GM19324 (cell line): ENCODE results near the gene CCDC187.

Experiments used
- ATAC-seq: cut with Tn5 transposase; IDR thresholded peaks from one replicate; pipeline ENCODE4 v1.9.1; 2021; ENCODE audit warnings: mild to moderate bottlenecking, moderate library complexity; ENCODE audit not compliant: unreplicated experiment, low FRiP score

The CCDC187 gene

DNA sequence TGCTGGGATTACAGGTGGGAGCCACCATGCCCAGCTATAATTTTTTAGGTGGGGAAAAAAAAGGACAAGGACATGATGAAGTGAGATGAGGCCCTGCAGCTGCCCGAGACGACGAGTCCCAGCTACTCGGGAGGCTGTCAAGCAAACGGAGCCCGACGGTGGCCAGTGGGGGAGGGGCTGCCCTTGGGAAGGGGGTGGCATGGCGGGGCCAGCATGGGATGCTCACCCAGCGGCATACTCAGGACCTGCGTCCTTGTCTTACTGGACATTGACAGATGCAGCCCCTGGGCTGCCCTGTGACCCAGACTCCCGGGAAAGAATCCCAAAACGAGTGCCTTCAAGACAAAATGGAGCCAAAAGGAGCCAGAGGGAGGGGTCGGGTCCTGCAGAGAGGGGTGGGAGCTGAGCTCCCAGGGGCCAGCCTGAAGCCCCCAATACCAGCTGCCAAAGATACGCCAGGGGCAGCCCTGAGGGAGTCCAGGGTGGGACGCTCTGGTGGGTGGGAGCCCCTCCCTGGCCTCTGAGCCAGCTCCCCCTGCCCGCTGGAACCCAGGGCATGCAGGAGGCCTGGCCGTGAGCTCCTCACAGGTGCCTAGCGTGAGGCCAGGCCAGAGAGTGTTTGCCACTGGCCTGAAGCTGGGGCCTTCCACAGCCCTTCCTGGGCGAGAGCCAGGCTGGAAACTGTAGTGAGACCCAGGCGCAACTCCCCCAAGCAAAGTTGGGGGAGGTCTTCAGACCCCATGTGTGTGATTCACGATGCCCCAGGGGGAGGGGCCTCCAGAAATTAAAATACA lies 15.7 kb downstream of the CCDC187 start:
- ATAC-seq = no peak

DNA sequence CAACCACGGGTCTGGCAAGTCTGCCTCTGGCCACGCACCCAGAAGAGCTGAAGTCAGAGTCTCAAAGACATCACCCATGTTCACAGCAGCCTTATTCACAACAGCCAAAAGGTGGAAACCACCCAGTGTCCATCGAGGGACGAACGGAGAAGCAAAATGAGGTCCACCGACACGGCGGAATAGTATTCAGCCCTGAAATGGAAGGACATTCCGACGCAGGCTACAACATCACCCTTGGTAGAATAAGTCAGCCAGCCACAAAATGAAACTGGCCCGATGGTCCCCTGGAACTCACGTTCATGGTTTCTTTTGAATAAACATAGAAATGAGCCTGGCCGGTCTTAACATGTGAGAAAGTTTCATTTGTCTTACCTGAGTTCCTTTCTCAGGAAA lies 16.9 kb downstream of the CCDC187 start:
- no peak for ATAC-seq

DNA sequence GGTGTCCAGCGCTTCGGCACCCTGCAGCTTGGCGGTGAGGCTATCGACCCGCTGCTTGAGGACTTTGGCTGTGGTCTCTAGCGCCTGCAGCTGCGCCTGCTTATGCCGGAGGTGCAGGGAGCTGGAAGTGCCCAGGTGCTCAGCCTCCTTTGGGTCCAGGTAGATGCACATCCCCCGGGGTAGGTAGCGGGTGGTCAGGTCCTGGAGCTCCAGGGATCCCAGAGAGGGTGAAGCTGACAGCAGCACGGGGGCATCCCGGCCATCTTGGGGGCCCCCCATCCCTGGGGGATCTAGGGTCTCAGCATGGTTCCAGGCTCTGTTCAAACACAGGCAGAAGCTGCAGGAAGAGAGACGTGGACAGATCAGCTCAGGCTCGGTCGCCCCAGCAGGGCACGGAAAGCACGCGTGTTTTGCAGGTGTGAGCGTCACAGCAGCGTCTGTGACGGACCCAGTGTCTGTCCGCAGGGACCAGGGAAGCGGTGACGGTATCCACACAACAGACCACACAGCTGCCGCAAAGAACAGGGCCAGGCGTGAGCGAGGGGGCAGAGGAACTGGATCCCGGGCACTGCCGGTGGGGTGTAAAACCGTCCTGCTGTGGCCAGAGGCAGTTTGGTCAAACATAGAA lies 17.4 kb downstream of the CCDC187 start:
- no peak for ATAC-seq

DNA sequence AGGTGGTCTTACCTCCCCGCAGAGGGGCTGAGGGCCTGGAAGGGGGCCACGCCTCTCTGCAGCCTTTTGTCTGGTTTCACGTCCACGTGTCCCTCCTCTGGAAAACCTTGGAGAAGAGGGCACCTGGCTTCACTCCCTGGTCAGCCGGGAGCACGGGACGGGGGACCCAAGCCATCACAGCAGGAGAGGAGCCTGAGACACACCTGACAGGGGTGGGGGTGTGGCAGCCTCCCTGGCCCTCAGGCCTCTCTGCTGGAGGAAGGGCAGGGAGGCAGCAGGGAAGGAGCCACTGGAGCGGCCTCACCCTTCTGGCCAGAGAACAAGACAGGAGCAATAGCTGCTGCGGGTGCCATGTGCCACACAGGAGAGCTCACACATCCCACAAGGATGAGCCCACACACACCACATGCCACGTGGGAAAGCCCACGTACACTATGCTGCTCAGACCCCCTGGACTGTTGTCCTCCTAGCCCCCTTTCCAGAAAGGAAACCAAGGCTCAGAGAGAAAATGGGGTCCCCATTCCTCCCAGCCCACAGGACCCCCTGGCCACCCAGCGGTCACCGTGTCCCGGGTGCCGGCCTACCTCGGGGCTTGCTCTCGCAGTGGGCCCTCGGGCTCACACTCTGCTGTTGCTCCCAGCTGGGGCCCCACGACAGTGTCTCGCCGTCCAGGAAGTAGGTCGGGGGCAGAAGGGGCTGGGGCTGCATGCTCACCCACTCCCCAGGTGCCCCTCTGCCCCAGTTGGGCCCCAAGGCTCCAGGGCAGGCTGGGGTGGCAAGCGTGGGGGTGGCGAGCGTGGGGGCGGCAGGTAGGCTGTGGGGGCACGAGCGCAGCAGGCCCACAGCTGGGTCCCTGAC lies 18.2 kb downstream of the CCDC187 start:
- no peak for ATAC-seq

DNA sequence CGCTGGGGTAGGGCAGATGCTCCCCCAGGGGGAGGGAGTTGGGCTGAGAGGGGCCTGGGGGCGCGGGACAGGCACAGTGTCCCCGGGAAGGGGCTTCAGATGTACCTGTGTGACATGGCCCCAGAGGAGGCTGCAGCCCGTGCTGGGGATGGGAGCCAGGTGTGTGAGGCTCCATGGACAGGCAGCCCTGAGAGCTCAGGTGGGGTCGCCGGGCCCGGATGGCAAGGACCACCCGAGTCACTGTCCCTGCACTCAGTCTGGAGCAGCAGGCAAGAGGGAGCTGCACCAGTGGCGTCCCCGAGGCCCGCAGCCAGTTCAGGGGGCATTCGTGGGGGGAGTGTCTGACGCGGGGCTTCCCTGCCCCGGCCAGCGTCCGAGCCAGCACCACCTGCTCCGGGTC lies 18.9 kb downstream of the CCDC187 start:
- ATAC-seq = no peak

DNA sequence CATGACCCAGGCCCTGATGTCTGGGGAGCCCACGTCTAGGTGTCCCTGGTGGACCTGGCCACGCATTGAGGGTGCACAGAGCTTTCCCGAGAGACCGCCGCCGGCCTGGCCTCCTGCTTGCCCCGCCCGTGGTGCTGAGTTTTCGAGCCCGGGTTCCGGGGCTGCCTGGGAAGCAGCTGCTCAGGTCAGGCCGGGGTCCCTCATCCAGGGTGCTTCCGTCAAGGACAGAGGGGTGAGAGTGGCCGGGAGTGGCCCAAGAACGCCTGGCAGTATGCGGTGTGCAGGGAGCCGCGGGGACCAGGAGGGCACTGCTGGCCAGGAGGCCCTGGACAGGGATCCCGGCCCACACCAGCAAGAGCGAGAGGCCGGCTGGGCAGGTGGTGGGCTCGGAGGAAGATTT lies 19.6 kb downstream of the CCDC187 start:
- no peak for ATAC-seq

DNA sequence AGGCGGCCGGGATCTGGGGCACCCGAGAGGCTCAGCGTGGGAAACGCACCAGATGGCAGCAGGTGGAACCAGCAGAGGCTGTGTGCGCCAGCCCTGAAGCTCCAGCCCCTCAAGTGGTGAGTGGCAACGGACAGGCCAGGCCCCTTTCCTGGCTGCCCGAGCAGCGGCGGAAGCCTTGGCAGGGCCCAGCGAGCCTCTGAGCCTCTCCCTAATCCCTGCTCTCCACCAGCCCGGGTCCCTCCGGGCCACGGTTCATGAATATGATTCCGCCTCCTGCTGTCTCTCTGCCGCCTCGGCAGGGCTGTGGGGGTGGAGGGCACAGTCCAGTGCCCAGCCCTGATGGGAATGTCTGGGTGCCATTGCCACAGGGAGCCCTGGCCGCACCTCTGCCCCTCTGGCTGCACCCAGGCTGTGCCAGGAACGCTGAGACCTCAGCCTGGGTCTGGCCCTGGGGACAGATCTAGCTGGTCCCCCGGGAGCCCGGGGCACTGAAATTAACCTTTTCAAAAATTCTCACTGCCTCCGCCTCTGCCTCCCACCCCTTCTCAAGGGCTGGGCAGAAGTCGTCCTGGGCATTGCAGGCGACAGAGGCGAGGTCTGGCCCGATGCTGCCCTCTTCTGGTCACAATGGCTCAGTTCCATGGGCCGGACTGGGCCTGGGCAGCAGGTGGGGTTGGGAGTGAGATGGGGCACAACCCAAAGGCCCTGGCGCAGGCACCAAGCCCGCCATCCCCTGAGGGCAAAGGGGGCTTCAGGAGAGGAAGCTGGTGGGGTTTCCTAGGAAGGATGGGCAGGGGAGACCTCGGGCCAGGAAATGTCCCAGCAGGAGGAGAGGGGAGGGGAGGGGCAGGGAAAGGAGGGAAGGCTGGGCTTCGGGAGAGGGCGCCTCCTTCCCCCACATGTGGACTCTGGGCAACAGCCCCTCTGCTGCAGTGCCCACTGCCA lies 20.3 kb downstream of the CCDC187 start:
- no peak for ATAC-seq

DNA sequence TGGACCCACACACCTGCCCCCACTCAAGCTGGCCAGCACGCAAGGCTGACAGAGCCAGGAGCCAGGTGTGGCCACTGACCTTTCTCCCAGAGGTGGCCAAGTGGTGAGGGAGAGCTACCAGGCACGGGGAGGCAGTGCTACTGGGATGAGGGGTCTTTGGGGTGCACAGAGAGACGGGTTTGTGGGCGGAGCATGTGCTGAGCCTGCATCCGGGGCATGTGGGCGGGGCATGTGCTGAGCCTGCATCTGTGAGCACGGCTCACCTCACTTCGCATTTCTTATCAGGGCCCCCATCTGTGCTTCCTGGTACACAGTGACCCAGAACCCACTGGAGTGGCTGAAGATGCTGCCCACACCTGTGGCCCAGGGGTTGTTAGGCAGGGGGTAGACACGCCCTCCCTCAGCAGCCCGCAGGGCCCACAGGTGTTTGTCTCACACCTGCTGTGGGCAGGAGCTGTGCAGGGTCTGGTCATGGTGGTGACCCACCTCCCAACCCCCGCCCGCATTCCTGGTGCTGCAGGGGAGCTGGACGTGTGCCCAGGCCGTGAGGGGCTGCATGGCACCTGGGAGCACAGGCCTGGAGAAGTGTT lies 21.5 kb downstream of the CCDC187 start:
- ATAC-seq = no peak

DNA sequence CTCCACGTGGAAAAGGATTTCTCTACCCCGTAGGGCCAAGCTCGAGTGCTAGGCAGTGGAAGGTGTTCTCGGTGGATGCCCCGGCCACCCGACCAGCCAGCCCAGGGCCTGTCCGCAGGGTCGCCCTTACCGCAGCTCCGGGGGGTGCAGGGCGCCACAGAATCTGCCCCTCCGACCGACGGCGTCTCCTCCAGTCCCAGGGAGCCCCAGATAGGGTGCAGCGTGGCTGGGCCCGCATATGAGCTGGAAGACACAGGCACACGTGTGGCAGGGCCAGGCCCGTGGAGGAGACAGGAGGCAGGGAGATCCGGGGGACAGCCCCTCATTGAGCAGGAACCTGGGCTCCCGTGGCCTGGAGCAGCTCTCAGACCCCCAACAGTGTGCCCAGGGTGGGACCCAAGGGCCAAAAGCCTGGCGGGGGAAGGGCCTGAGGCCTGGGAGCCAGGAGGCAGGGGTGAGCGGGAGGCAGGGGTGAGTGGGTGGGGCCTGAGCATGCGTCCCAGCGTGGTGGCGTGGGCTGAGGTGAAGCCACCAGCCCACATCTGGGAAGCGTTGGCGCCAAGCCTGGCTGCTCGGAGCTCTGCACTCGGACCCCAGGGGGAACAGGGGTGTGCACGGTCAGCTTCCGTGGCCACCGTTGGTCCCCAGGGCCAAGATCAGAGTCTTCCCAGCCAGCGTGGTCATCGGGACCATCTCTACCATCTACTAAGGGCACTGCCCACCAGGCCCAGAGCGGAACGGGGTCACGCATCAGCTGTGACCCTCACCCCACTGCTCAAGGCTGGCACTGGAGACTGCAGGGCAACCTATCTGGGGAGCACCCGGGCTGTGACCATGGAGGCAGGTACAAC lies 22.2 kb downstream of the CCDC187 start:
- ATAC-seq = no peak

DNA sequence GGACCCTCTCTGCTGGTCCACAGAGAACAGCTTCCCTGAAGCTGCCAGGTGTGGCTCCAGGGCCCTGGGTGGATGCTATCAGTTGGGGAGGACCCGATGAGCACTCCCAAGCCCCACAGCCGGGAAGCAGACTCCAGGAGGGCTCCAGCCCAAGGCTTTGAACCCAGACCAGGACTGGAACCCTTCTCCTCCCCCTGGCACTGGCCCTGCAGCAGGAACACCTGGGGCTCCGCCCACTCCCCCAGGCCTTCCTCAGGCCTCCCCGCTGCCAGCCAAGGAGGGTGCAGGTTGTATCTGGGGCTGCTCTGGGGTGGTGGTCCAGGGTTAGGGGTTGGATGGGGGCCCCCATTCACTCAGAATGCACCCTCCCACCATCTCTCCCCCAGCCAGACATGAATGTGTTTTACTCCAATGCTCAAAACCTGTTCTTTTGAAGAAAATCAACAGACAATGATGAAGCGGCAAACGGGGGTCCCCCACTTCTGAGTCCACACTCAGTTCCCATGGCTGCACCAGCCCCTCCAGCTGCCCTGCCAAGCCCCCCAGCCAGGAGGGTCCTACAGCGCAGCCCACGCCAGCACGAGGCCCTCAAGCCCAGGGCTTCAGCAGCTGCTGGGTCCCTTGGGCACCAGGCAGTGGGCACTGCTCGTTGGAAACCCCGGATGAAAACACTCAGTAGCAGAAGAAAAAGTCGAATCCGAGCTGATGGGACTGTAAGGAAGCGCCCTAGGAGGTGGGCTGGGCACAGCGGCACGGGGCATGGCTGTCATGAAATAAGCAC lies 23.2 kb downstream of the CCDC187 start:
- ATAC-seq = no peak

DNA sequence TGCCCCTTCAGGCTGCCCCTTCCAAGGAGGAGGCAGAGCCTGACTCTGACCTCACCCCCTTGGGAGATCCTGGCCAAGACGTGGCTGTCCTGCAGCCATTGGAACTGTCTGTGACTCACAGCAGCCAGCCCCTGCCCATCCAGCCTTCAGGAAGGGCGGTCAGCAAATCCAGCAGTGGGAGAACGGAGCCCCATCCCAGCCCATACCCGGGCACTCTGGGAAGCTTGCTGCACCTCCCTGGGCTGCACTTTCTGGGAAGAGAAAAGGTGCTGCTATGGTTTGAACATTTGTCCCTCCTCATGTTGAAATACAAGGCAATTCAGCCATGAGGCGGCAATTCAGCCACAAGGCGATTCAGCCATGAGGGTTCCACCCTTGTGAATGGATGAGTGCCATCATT lies 24.4 kb downstream of the CCDC187 start:
- no peak for ATAC-seq

DNA sequence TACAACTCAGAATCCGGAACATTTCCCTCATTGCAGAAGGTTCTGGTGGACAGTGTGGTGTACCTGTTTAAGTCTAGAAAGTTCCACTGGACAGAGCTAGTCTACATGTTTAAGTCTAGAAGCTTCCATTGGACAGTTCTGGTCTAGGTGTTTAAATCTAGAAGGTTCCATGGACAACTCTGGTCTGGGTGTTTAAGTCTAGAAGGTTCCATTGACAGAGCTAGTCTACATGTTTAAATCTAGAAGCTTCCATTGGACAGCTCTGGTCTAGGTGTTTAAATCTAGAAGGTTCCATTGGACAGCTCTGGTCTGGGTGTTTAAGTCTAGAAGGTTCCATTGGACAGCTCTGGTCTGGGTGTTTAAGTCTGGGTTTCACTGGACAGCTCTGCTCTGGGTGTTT lies 25.0 kb downstream of the CCDC187 start:
- ATAC-seq = no peak

DNA sequence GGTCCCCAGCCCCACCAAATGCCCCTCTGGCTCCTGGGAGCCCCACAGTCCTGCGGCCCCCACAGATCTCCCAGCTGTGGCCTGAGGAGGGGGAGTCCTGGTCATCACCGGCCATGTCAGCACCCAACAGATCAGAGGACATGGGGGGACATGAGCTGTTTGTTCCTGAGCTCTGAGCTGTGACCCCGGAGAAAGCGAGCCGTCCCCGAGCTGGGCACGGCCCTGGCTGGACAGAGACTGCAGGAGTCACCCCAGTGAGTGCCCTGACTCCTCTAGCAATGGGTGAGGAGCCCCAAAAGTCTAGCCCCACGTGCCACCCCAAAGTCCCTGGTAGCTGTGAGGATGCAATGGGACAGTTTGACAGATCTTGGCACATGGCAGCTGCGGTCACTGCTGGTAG lies 25.7 kb downstream of the CCDC187 start:
- no peak for ATAC-seq

DNA sequence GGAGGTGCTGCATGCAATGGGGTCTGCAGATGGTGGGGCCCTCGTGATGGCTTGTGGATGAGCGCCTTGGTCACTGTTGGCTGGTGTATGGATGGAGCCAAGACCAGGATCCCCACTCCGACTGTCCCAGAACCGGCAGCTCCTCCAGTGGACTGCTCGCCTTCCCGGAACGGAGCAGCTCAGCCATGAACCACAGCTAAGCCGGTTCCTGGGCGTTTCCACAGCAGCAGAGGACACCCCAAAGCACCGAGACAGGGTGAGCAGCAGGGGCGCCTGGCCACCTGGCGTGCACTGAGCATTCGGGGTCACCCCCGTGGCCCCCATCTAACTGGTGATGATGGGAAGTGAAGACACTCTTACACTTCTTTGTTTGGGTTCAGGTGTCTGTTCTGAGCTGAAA lies 26.1 kb downstream of the CCDC187 start:
- no peak for ATAC-seq

DNA sequence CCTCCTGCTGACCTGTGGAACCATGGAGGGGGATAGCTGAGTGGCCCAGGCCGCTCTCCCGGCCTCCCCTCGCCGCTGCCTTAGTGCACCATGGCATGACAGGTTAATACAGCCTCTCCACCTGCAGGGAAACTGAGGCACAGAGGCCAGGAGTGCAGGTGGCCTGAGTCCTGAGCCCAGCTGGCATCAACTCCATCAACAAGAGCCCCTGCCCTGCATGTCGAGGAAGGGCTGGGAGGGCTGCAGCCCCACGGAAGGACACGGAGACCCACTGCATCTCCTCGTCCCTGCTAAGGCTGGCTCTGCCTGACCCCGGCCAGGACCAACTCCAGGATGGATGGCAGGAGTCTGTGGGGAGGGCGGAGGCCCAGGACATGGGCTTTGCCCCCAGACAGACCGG lies 27.2 kb downstream of the CCDC187 start:
- no peak for ATAC-seq

DNA sequence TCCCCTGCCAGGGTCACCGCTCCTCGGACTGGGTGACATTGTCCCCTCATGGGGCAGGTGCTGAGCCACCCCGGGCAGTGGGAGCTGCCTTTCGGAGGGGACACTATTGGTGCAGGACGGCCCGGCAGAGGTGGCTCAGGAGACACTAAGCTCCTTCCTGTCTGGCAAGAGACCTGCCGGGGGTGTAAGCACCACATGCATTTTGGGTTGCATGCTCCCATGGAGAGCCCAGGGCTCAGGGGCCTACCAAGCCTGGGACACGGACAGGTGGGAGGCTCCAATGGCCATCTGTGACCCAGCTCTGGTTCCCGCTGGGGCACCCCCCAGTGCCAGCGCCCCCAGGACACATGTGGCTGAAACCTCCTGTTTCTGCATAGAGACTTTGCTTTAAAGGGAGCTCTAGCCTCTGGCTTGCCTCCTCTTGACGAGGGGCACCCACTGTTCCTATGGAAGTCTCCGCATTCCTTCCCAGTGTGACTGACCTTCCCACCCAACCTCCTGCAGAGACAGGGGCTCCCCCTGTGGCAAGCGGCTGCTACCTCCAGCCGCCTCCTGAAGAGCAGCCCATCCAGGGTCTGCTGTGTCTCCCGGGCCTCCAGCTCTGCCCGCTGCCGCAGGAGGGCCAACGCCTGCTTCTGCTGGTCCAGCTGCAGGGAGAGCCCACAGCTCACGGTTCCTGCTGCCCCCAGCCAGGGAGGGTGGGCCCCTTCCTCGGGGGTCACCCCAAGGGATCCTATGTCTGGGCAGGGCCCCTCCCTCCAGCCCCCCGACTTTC lies 28.1 kb downstream of the CCDC187 start:
- ATAC-seq = no peak

DNA sequence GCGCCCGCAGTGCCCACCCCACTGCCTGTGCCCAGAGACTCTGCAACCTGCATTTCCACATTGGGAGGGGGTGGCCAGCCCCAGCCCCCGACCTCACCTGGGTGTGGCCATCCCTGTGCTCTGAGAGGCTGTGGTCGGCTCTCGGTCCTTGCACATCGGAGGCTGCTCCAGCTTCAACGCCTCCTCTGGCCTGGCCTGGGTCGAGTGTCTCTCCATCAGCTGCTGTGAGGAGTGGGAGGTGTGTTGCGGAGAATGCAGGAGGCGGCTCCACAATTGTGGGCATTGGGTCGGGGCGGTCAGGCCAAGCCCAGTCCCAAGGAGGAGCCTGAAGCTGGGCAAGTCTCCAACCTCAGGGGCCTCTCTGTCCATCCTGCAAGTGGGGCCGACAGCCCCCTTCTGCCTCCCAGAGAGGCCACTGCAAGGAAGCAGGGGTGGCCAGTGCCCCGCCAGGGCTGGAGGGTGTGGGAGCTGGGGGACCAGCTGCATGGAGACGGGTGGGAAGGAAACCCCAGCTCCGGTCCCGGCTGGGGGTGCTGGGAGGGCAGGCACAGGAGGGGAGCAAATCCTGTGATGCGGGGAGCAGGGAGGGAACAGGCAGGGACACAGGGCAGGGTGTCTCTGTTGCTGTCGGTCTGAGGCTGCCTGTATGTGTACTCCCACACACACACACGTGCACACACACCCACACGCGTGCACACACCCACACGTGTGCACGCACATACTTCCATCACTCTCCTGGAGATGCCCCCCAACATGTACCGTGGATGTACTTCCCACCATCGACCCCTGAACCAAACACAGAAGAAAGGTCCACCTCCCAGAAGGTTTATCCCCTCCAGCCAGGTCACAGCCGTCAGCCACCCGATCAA lies 28.9 kb downstream of the CCDC187 start:
- ATAC-seq = no peak
